ENCODE measurements around the gene IGSF21. TPM values are rescaled to one million over a fixed set of nuclear protein-coding genes. Genes with fewer than 3 reads are reported as not detected.

IGSF21 gene
- total RNA-seq, 1 donor from 2014 or later = not detected

DNA sequence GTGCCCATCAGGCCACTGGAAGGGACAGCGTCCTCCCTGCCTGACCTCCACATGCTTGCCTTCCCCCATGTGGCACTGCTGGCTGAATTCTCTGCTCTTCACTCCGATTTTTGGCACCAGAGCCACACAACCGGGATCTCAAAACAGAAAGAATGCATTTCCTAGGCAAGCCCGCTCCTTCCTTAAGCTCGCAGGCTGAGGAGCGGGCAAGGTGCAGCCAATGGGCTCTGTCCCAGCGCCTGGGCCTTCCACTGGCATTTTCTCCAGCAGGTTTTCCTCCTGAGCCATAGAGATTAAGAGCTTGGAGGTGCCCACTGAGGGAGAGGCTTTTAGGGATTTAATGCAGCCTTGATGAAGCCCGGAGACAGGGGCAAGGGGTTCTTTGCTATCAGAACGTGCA is 158.0 kb downstream of the IGSF21 start:
- Mint-ChIP-seq H3K27me3 (peaks cover 22% of the 10 kb centered on the region), H3K4me1 (ENCODE audit: low read depth) (no peaks in the 10 kb centered on the region), H3K27ac (no peak overlapping the region), H3K36me3 (ENCODE audit: insufficient read depth) (no peaks in the 10 kb centered on the region), H3K4me3 (ENCODE audit: low read depth) (no peak overlapping the region), H3K9me3 (ENCODE audit: low read depth) (no peaks in the 10 kb centered on the region)
- DNase-seq (ENCODE audit: low spot score, unreplicated experiment) = no peak
- TF ChIP-seq, protein P1, sequence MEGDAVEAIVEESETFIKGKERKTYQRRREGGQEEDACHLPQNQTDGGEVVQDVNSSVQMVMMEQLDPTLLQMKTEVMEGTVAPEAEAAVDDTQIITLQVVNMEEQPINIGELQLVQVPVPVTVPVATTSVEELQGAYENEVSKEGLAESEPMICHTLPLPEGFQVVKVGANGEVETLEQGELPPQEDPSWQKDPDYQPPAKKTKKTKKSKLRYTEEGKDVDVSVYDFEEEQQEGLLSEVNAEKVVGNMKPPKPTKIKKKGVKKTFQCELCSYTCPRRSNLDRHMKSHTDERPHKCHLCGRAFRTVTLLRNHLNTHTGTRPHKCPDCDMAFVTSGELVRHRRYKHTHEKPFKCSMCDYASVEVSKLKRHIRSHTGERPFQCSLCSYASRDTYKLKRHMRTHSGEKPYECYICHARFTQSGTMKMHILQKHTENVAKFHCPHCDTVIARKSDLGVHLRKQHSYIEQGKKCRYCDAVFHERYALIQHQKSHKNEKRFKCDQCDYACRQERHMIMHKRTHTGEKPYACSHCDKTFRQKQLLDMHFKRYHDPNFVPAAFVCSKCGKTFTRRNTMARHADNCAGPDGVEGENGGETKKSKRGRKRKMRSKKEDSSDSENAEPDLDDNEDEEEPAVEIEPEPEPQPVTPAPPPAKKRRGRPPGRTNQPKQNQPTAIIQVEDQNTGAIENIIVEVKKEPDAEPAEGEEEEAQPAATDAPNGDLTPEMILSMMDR (IDR thresholded peaks at IDR 0.05; ENCODE audit: unreplicated experiment) = no peak

DNA sequence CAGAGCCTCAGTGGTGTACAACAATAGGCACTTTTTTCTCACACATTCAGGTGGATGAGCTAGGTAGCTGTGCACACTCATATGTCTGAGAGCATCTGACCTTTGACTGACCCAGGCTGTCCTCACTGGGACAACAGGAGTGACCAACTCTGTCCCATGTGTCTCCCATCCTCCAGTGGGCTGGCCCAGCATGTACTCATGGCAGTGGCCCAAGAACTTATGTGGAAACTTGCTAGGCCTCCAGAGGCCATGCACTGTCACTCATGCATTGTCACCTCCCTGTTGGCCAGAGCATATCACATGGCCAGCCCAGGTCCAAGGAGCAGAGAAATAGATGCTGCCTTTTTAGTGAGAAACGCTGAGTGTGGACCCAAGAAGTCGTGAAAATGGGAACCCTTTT is 158.8 kb downstream of the IGSF21 start:
- DNase-seq (ENCODE audit: low spot score, unreplicated experiment) = no peak
- H3K4me1 Mint-ChIP-seq (ENCODE audit: low read depth) = no peaks in the 10 kb centered on the region
- no peaks in the 10 kb centered on the region for H3K36me3 Mint-ChIP-seq (ENCODE audit: insufficient read depth)
- TF ChIP-seq, protein P1 (IDR thresholded peaks at IDR 0.05; ENCODE audit: unreplicated experiment) = no peak
- H3K9me3 Mint-ChIP-seq (ENCODE audit: low read depth) = no peaks in the 10 kb centered on the region
- H3K27me3 Mint-ChIP-seq = peaks cover 22% of the 10 kb centered on the region
- no peak overlapping the region for H3K27ac Mint-ChIP-seq
- no peak overlapping the region for H3K4me3 Mint-ChIP-seq (ENCODE audit: low read depth)

DNA sequence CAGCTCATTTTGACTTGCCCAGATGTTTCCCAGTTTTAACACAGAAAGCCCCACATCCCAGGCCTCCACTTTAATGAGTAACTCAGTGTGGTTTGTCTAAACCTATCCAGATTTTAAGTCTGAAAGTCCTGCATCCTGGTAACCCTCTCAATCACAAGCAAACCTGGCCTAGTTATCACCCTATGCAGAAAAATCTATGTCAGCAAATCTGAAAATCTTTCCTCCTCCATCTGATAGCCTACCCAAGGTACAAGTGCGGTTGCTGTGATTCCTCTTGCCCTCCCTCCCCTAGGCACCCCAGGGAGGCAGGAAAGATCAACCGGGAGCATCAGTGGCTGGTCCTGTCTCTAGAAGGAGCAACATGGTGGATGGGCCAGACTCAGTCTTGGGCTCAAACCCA is 163.7 kb downstream of the IGSF21 start:
- Mint-ChIP-seq H3K27ac (no peak overlapping the region), H3K27me3 (peaks cover 12% of the 10 kb centered on the region), H3K9me3 (ENCODE audit: low read depth) (no peaks in the 10 kb centered on the region), H3K4me3 (ENCODE audit: low read depth) (no peak overlapping the region), H3K4me1 (ENCODE audit: low read depth) (no peaks in the 10 kb centered on the region), H3K36me3 (ENCODE audit: insufficient read depth) (no peaks in the 10 kb centered on the region)
- no peak for DNase-seq (ENCODE audit: low spot score, unreplicated experiment)
- TF ChIP-seq, protein P1 (IDR thresholded peaks at IDR 0.05; ENCODE audit: unreplicated experiment) = no peak

DNA sequence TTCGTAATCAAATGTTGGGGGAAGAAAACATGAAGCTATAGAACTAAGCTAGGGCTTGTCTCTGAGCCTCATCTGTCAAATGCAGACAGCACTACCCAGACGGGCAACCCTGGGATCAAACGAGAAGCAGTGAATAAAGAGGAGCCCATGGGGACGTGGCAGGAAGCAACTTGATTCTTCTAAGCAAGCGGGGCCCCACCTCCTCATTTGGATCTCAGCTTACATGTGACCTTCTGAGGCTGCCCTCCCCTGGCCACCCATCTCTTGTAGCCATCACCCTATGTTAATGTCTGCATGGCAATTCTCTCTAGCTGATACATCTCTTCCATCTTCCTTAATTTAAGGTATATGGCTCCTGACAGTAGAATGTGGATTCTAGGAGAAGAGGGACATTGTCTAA is 171.3 kb downstream of the IGSF21 start:
- TF ChIP-seq, protein P1 (IDR thresholded peaks at IDR 0.05; ENCODE audit: unreplicated experiment) = no peak
- Mint-ChIP-seq H3K27ac (no peak overlapping the region), H3K4me3 (ENCODE audit: low read depth) (no peak overlapping the region), H3K27me3 (peaks cover 10% of the 10 kb centered on the region), H3K4me1 (ENCODE audit: low read depth) (no peaks in the 10 kb centered on the region), H3K9me3 (ENCODE audit: low read depth) (no peaks in the 10 kb centered on the region), H3K36me3 (ENCODE audit: insufficient read depth) (no peaks in the 10 kb centered on the region)
- no peak for DNase-seq (ENCODE audit: low spot score, unreplicated experiment)

DNA sequence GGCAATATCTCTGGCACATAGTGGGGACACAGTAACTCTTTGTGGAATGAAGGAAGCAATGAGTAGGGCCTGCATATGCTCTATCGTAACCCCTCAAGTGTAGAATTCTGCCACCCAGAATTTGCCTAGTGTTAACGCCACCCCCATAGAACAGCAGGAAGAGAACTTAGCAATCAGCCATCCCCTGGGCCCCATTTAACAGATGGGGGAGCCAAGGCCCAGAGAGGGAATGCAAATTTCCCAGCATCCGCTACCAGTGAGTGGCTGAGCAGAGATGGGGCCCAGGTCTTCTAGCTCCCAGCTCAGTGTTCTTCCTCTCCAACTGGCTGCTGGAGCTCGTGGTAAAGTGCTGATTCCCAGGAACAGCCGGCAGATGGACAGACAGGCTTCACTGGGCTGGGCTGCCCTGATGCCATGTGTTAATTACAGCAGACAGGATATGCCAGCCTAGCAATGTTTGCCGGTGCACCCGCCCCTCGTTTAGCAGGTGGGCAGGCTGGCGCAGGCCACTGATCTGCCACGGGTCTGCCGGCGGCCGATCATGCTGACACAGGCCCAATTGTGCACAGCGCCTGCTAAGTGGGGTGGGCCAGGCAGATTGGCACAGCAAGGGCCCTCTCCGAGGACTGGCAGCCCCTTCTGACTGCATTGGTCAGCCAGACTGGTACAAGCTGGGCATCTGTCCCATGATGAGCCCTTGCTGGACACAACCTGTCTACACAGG is 171.9 kb downstream of the IGSF21 start:
- peaks cover 12% of the 10 kb centered on the region for H3K27me3 Mint-ChIP-seq
- H3K27ac Mint-ChIP-seq = no peak overlapping the region
- DNase-seq (ENCODE audit: low spot score, unreplicated experiment) = no peak
- H3K36me3 Mint-ChIP-seq (ENCODE audit: insufficient read depth) = no peaks in the 10 kb centered on the region
- H3K4me3 Mint-ChIP-seq (ENCODE audit: low read depth) = no peak overlapping the region
- H3K9me3 Mint-ChIP-seq (ENCODE audit: low read depth) = no peaks in the 10 kb centered on the region
- no peaks in the 10 kb centered on the region for H3K4me1 Mint-ChIP-seq (ENCODE audit: low read depth)
- TF ChIP-seq, protein P1 (IDR thresholded peaks at IDR 0.05; ENCODE audit: unreplicated experiment) = no peak
